OCI-LY3 (cell line): Measurements from ENCODE around the gene INSC.

ENCODE experiments used
- CTCF ChIP-seq: fragments of 200-600, 300-600 bp; sonication (generic); IDR thresholded peaks from 2 replicates; pipeline ENCODE4 v1.5.1; 2014; ENCODE audit warnings: antibody characterized with exemption, low read length, low read depth
- EZH2phosphoT487 ChIP-seq: fragments of 200-600 bp; shearing (Covaris generic); IDR thresholded peaks from 2 replicates; pipeline ENCODE4 v1.6.1; 2018; ENCODE audit warnings: antibody characterized with exemption, mixed run types, low read depth

- TF ChIP-seq CTCF, result no peak
- TF ChIP-seq EZH2phosphoT487, result no peak
Measured at GRCh38 chr11:15112131-15112541, 2.6 kb upstream of the INSC start.
